Embryonic facial prominence (tissue), 1 donor: ENCODE results near the gene RBP3.

ENCODE experiments used
- DNase-seq: peaks from one replicate; pipeline ENCODE4 v3.0.0-alpha.2; 2016; ENCODE audit errors: extremely low spot score

Gene RBP3

GRCh38 chr10:47348138-47348651, at the start of gene RBP3:
TSS of gene RBP3 (plus strand) at chr10:47348363. CDS start at chr10:47348485, 122 bp downstream.
- DNase-seq = no peak

DNA sequence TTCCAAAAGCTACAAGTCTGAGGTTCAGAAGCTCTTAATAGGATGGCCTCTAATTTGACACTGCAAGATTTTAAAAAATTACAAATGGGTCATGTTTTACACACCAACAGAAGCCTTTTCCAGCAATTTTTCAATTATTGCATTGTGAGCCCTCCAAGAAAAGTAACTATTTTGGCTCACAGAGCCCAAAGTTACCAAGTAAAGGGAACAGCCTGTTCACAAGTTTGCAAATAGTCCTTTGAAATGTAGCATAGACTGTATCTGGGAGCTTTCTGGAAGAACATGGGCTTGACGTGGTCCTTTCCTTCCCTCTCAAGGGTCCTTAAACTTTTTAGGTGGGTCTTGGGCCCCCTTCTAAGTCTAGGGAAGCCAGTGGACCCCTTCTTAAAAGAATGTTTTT, 49.4 kb upstream of the RBP3 start:
- no peak for DNase-seq

- no peak for DNase-seq
These were observed 48.3 kb upstream of the RBP3 start, which contains the start of gene GDF10 for GRCh38 chr10:47299611-47300428. TSS of gene GDF10 (plus strand) at chr10:47300197. CDS start at chr10:47300652, 455 bp downstream.

DNA sequence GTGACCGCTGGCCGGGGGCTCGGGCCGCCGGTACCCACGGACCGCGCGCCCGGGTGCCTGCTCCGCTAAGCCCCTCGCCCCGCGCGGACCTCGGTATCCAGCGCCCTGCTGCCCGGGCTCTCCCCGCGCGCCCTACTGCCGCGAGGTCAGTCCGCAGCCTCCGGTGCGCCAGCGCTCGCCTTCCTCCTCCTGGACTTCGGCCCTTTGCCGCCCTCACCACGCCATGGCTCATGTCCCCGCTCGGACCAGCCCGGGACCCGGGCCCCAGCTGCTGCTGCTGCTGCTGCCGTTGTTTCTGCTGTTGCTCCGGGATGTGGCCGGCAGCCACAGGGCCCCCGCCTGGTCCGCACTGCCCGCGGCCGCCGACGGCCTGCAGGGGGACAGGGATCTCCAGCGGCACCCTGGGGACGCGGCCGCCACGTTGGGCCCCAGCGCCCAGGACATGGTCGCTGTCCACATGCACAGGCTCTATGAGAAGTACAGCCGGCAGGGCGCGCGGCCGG, 47.7 kb upstream of the RBP3 start:
- no peak for DNase-seq

GRCh38 chr10:47301833-47302232, 46.3 kb upstream of the RBP3 start:
- DNase-seq = no peak

- no peak for DNase-seq
These were observed 45.1 kb upstream of the RBP3 start for GRCh38 chr10:47303105-47303504.

DNA sequence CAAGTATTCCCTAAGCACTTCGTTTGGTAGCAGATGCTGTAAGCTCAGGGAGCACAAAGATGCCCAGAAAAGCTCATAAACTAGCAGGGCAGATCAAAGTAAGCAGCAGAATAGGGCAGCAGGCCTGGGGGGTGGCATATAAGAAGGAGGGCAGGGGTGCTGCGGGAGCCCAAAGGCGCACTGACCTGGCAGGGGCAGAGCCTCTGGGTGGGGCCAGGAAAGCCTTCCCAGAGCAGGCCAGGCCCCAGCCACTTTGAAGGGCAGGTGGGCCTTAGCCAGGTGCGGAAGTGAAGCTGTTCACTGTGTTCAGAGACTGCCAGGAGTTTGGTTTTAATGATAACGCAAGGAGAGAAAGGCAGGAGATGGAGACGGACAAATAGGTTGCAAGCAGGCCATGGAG, 44.3 kb upstream of the RBP3 start:
- no peak for DNase-seq

GRCh38 chr10:47305566-47305965, 42.6 kb upstream of the RBP3 start:
- DNase-seq = no peak

GRCh38 chr10:47306387-47307210, 41.6 kb upstream of the RBP3 start:
- no peak for DNase-seq

DNA sequence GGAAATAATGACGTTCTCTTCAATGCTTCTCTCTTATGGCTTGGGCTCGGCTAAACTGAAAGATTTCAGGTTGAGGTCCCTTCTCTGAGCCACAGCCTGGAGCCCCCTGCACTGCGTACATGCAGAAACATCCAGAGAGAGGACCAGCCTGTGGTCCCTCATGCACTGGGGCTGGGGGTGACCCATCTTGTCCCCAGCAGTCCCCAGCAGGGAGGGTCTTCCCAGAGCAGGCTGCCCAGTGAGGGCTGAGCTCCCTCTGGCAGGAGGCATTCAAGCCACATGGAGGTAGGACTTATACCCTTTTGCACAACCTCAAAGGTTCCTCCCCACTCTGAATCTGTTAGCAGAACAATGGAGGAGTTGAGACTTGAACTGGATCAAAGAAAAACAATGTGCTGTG, 40.8 kb upstream of the RBP3 start:
- DNase-seq = no peak

- DNase-seq = no peak
These were observed 39.4 kb upstream of the RBP3 start for GRCh38 chr10:47308775-47309174.

GRCh38 chr10:47309408-47310089, 38.6 kb upstream of the RBP3 start:
- no peak for DNase-seq

DNA sequence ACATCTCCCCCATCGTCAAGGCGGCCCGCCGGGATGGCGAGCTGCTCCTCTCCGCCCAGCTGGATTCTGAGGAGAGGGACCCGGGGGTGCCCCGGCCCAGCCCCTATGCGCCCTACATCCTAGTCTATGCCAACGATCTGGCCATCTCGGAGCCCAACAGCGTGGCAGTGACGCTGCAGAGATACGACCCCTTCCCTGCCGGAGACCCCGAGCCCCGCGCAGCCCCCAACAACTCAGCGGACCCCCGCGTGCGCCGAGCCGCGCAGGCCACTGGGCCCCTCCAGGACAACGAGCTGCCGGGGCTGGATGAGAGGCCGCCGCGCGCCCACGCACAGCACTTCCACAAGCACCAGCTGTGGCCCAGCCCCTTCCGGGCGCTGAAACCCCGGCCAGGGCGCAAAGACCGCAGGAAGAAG, 38.1 kb upstream of the RBP3 start:
- DNase-seq = no peak

DNA sequence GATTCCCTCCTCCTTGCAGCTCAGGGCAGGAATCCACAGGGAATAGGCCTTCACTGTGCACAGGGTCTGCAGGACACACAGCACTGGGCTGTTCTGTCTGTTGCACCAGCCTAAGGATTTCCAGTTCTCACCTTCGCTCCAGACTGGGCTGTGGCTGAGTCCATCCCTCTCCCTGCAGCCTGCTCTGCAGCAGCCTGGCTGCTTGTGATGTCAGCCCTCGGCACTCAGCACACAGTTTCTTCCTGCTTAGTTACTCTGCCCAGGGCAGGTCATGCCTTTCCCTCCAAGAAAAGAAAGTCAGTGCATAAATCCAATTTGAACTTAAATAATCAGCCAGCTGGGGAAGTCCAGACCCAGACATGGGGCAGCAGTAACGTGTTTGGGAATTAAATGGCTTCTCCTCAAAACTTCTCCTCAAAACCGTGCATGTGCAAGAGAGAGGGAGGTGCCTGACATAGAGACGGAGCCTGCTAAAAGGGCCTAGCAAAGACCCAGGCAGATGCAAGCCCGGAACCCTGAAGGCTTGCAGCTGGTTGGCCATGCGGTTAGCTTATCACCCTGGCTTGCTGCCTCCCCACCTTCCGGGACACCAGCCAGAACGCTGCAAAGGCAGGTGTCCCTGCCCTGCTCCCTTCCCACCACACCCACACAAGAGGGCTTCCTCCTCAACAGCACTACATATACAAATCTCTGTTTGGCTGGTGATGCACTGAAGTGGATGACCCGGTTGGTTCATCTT, 36.8 kb upstream of the RBP3 start:
- no peak for DNase-seq

DNA sequence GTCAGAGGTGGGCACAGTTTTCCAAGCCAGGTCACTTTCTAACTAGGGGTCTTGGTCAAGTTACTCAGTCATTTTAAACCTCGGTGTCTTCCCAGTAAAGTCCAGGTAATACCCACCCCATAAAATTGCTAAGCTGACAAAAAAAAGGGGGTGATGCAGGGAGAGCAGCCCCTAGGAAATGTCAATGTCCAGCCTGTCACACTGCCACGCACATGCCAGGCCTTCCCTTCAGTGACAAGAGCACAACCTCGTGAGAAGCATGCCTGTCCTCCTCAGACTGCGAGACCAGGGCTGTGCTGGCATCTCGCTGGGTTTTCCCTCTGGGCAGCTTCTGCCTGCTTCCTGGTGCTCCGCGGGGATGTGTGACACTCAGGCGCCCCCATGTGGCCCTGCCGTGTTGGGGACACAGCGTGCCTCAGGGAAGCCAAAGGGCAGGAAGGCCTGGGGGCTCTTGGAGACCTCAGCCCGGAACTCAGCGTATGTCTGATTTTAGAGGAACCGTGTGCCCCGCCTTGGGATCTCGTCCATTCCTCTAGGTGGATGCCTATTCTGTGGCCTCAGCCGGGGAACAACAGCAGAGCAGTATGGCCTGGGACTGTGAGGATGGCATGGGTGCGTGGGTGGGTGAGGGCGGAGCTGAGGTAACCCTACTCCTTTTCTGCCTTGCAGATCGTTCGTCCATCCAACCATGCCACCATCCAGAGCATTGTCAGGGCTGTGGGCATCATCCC, 36.1 kb upstream of the RBP3 start:
- DNase-seq = no peak

GRCh38 chr10:47312663-47312995, 35.5 kb upstream of the RBP3 start:
- DNase-seq = no peak

DNA sequence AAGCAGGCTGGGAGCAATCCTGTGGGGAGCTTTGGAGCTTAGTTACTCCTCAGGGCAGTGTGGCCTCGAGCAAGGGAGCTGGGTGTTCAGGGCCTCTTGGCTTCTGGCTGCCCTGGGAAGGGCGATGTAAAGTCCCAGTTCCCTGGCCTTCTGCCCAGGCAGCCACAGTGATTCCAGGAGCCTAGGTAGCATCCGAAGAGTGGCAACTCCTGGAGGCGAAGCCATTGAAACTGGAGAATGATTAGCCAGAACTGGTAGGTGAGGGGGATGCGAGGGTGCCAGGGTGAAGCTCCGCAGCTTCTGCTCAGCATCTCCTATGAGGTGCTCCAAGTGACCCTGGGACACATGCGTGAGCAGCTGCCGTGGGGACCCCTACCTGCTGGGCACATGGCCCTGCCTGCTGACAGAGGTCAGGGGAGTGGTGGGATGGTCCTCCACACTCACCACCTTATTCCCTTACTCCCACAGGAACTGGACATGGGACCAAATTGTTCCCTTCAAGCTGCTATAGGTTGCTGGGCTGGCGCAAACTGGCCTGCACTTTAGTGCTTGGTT, 33.7 kb upstream of the RBP3 start:
- no peak for DNase-seq

- DNase-seq = no peak
These were observed 32.7 kb upstream of the RBP3 start for GRCh38 chr10:47315421-47315820.

- DNase-seq = no peak
These were observed 32.0 kb upstream of the RBP3 start for GRCh38 chr10:47316131-47316530.

DNA sequence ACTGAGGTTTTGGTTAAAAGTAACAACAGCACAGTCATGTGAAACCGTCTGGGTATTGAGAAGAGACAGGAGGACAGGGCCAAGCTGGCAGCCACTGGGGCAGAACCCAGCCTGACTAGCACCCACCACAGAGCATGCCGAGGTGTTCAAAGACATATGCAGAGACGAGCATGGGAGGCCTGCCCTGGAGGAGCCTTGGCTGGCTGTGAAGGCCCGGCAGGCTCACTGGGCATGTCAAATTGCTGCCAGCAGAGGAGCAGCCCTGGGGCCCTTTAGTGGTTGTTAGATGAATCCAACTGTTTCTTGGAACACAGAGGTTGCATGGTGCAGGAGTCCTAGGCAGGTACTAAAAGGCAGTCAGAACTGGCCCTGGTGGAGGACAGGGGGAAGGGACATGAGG, 30.9 kb upstream of the RBP3 start:
- no peak for DNase-seq
